ENCODE results near the gene CCDC196.

The CCDC196 gene

DNA sequence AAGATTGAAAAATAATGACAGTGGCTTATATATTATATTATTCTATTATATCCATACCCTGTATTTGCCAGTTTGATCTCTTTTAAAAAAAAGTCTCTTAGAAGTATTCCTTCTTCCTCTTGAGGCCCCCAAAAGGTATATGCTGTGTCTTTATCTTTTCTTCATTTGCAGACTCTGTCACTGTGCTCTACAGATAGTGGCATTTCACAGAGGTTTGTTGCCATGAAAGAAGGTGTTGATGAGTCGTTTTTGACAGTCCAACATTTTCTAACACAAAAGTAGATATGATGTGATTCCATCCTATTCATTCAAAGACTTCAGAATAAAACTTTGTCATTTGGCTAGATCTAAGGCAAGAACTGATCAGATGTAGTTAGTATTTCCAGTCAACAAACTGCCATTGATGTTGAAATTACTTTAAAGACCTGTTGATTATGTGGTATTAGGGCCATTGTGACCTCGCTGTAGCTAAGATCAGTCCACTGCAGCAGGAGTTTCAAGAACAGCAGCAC is at the start of gene CCDC196:
Gene CCDC196, plus strand, starts transcription at position 462 of the 512 bp plus-strand sequence. CDS start 132 bp downstream, outside the sequence.
- DNase-seq = no peak

DNA sequence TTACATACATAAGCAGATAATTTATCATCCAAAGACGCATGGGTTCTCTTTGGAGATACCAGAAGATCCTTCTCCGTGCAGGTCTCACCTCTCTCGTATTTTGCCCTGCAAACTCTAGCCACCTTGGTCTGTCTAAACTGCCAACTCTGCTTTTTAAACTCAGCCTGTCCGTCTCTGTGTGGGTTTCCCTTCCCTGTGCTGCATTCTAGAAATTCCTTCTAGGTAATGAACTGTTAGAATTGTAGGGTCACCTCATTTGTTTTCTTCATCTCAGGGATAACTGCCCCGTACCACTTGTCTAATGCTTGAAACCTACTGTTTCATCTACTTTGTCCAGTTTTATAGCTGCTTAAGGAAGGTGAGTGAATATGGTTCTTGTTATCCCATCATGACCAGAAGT is 45.4 kb upstream of the CCDC196 start:
- DNase-seq = no peak

- DNase-seq = no peak
These were observed 43.1 kb upstream of the CCDC196 start for GRCh38 chr14:66442953-66443571.

GRCh38 chr14:66443785-66444184 is 42.4 kb upstream of the CCDC196 start:
- DNase-seq = no peak

DNA sequence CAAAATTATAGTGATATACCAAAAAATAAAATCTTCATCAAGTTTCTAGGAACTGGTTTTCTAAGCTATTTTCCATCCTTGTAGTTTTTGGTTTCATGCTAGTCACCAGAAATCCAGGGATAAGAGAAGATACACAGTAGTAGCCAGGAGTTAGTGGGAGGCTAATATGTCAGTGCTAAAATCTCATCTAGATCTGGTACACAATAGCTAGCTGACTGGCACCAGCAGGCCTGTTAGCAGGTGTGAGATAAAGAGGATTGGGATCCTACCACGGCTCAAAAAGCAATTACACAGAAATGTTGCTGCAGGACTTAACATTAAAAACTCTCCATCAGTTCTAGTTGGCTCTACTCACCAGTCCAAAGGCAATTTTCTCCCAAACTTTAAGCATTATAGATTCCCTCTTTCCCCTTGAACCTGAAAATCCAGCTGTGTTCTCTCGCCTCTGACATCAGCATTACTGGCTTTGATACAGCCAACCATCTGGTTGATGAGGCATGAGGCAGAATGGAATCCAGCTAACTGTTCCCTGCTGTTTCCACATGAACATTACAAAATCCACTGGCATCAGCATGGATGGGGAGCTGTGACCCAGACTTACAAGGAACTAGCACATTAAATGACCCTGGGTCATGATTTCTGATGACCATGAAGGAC is 41.8 kb upstream of the CCDC196 start:
- no peak for DNase-seq

GRCh38 chr14:66445936-66446335 is 40.2 kb upstream of the CCDC196 start:
- no peak for DNase-seq

- DNase-seq = no peak
These were observed 32.7 kb upstream of the CCDC196 start for GRCh38 chr14:66453469-66453868.

DNA sequence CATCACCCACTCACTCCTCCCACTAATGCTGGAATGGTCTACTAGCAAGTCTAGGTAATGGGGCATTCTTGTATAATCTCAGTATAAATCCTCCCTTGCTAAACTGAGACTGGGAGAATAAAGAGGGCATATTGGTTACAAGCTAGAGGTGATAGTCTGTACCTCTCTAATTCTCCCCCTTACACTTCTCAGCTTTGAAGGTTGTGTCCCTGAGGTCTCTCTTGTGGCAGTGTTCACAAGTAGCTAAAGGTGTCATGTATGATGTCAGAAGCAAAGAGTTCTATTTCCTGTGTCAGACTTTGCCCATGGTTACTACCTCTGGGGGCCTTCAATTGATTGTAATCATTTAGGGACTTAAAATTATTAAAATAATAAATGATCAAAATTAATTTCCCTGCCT is 26.6 kb upstream of the CCDC196 start:
- DNase-seq = no peak

DNA sequence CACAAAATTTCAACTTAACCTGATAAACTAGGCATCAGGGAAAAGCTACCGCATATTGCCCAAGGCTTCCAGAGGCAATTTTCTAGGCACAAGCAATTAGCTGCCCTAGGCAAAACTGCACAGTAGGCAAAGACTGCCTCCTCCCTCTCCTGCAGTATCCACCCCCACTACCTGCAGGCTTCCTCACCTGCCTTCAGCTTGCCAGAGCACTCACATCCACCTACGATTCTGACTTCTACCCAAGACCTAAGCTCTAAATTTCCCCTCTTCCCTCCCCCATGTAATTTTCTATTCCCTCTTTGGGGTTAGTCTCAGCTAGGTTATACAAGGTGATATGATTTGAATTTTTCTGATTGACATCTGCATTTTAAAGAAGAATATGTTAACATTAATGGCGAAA is 21.9 kb upstream of the CCDC196 start:
- DNase-seq = no peak

DNA sequence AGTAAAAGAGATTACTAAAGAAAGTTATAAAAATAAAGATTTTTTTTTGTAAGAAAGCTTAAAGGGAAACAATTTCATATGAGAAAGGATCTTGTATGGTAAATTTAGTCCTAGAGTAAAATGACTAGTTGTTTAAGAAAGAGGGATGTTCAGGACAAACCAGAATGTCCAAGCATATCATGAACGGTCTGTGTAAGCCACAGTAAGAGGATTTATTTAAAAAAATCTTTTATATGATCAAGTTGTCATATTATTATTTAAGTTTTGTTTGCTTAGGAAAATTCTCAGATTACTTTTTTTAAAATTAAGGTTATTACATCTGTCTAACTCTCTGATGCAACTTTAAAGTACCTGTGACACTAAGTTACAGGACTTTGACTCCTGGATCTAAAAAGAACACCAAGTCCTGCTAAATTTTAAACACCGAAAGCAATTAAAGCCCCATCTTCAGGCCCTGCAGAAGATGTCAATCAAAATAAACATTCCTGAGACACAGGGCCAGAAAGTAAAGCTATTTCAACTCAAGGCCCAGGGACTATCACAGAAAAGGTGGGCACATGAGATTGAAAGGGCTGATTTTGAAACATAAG is 17.3 kb upstream of the CCDC196 start:
- no peak for DNase-seq

GRCh38 chr14:66471584-66471983 is 14.6 kb upstream of the CCDC196 start:
- DNase-seq = no peak

GRCh38 chr14:66472251-66472650 is 13.9 kb upstream of the CCDC196 start:
- no peak for DNase-seq

- DNase-seq = no peak
These were observed 12.9 kb upstream of the CCDC196 start for GRCh38 chr14:66473223-66473622.

GRCh38 chr14:66476964-66477363 is 9.2 kb upstream of the CCDC196 start:
- DNase-seq = no peak

DNA sequence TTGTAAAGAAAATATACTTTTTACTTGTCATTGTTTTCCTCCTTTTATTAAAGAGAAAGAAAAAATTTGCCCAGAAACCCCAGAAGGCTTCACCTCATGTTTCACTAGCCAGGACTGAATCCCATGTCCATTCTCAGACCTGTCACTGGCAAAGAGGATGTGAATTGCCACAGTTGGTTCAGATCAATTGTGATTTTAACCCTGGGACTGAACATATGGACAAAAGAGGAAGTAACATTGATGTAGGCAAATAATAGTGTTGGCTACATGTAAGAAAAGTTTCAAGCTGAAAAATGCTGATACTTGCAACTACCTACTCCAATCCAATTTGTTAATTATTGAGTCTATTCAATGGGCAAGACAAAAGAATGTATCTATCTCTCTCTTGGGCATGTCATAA is 8.6 kb upstream of the CCDC196 start:
- DNase-seq = no peak

DNA sequence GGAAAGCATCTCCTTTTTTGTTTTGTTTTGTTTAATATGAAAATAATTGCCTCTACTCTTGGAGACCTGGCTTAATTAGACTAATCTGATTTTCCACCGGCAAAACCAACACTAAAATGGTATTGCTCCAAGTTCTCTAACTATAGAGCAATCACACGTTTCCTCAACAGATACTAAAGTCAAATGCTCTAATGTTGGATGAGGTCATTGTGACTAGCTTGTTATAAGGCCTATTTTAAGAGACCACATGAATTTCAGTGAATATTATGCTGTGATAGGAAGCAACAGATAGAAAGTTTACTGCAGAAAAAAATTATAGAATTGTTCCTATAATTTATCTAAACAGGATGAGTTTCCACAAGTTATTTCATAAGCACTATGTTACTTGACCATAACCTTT is 3.3 kb upstream of the CCDC196 start:
- no peak for DNase-seq

- DNase-seq = no peak
These were observed 2.8 kb upstream of the CCDC196 start for GRCh38 chr14:66483322-66483721.

DNA sequence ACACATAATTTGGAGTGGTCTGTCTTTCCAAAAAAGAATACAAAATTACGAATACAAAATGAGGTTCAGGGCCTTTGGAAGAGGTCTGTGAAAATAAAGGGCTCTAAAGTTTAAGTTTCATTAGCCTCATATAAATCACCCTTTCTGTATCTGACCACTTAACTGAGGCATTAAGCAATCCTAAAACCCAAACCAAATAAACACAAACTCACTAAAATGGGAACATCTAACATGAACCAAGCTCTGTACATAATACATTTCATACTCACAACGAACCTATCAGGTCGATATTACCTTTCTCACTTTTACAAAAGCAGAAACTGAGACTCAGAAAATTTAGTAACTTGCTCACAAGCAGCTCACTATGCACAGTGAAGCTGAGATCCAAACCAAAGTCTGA is 1.1 kb upstream of the CCDC196 start:
- no peak for DNase-seq

- DNase-seq = no peak
These were observed 993 bp downstream of the CCDC196 start for GRCh38 chr14:66487164-66487563.

DNA sequence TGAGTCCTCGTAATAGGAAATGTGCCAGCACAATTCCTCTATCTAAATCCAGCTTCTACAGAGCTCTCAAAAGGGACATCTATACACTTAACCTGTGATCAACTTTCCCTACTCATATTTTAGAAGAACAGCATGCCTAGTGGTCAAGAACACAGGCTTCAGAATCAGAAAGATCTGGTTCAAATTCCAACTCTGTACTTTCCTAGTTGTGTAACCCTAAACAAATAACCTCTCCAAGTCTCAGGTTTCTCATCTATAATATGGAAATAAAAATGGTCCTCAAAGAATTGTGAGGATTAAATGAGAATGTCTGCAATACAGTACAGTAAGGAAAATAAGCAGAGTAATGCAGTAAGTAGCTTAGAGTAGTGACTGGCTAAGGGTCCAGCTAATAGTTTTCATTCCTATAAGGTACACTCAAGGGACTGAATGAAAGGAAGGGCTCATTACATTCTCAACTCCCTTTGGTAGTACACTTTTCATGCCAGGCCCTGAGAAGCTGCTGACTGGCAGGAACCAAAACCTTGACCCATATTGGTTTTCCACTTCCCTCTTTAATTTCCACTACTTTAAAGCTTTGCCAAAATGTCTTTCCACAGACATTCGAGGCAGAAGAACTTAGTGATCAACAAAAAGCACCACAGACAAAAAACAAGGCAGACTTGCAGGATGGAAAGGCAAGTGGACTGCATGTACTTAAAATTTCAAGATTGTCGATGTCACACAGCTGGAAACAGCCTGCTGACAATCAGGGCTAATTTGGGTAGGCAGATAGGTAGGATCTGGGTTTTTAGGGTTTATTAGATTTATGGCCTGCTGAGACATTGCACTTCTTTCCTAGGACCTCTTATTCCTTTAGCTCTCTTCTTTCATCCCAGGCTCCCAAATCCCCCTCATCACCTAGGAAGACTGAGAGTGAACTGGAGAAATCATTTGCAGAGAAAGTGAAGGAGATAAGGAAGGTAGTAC is 4.3 kb downstream of the CCDC196 start:
- DNase-seq = no peak

DNA sequence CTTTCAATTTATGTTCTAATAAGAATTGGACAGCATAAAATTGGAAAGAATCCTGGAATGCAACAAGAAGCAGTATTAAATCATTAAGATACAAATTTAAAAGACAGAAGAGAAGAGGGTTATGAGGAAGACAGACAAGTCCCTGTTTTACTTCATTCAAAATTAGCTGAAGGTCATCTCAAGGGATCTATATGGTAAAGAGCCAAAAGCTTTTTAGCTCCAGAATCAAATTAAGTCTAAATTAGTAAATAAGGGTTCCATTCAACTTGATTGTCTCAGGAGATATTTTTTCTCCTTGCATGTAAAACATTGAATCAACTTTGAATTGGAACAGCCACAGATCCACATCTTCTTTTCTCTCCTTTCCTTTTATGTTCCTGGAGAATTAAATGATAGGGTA is 7.6 kb downstream of the CCDC196 start:
- no peak for DNase-seq

- peak; percentile 59 for DNase-seq
These were observed 9.3 kb downstream of the CCDC196 start for GRCh38 chr14:66495218-66496098.
